Common myeloid progenitor, CD34-positive (primary cell): ENCODE measurements around the gene DBX1.
"Not testable (repeated sequence)": the region's sequence is repeated elsewhere in the genome, so short reads cannot be mapped to it uniquely, and the experiment has no call there.

Experiments used
- CTCF ChIA-PET: fragments of 350-600 bp; sonication (Branson Sonifier 250); formaldehyde crosslinking; loops from one replicate; lab custom pipeline; 2021; ENCODE audit warnings: antibody characterized with exemption; lab: Charles Lee
- POLR2A ChIA-PET: fragments of 350-600 bp; sonication (Branson Sonifier 250); formaldehyde crosslinking; loops from one replicate; lab custom pipeline; 2021; ENCODE audit warnings: antibody characterized with exemption; lab: Charles Lee
- DNase-seq, 3 donors: peaks; one replicate each; pipeline versions ENCODE4 v3.0.0 to v3.0.0-alpha.2; 2013
- H3K27ac ChIP-seq, 2 experiments: 1 replicate in 1 of 2; 2 replicates in 1 of 2; pipeline ENCODE4 v1.7.0; 2013; ENCODE audit warnings: inconsistent platforms in 2 of 2, low read length in 2 of 2, mild to moderate bottlenecking in 2 of 2, low read depth in 1 of 2, moderate library complexity in 1 of 2; ENCODE audit not compliant: severe bottlenecking in 2 of 2, insufficient read depth in 1 of 2, poor library complexity in 1 of 2
- H3K27me3 ChIP-seq, 5 experiments: replicated peaks in 2 of 5; 1 replicate in 3 of 5; 2 replicates in 2 of 5; pipeline versions ENCODE4 v1.6.1 to v1.7.0; 2013; ENCODE audit warnings: low read length in 4 of 5, mild to moderate bottlenecking in 2 of 5, moderate library complexity in 2 of 5, inconsistent platforms in 1 of 5; ENCODE audit not compliant: insufficient read depth in 5 of 5, control insufficient read depth in 4 of 5
- H3K36me3 ChIP-seq, 4 experiments: 1 replicate in 2 of 4; 2 replicates in 2 of 4; pipeline versions ENCODE4 v1.6.1 to v1.7.0; 2013; ENCODE audit warnings: low read length in 3 of 4, control low read depth in 1 of 4, mild to moderate bottlenecking in 1 of 4; ENCODE audit not compliant: control insufficient read depth in 4 of 4, insufficient read depth in 4 of 4
- H3K4me1 ChIP-seq, 4 experiments: 1 replicate in 3 of 4; 2 replicates in 1 of 4; pipeline versions ENCODE4 v1.6.1 to v1.7.1; 2013; ENCODE audit warnings: low read length in 3 of 4, mild to moderate bottlenecking in 3 of 4, control low read depth in 1 of 4, inconsistent platforms in 1 of 4, moderate library complexity in 1 of 4; ENCODE audit not compliant: control insufficient read depth in 4 of 4, insufficient read depth in 4 of 4; ENCODE audit errors: control extremely low read depth in 1 of 4
- H3K4me3 ChIP-seq, 7 experiments: 1 replicate in 4 of 7; 2 replicates in 3 of 7; pipeline versions ENCODE4 v1.5.1 to v1.7.0; 2013; ENCODE audit warnings: mild to moderate bottlenecking in 7 of 7, low read length in 6 of 7, moderate library complexity in 6 of 7, inconsistent platforms in 2 of 7, low read depth in 2 of 7, control low read depth in 1 of 7; ENCODE audit not compliant: insufficient read depth in 4 of 7, control insufficient read depth in 1 of 7; ENCODE audit errors: extremely low read depth in 1 of 7
- H3K9me3 ChIP-seq, 5 experiments: 1 replicate in 4 of 5; 2 replicates in 1 of 5; pipeline versions ENCODE4 v1.6.1 to v1.7.1; 2013; ENCODE audit warnings: low read length in 4 of 5, mild to moderate bottlenecking in 2 of 5, inconsistent platforms in 1 of 5, low read depth in 1 of 5, moderate library complexity in 1 of 5; ENCODE audit not compliant: control insufficient read depth in 4 of 5, insufficient read depth in 2 of 5; ENCODE audit errors: control extremely low read depth in 1 of 5
- WGBS: methylation state at CpG from one replicate; pipeline ENCODE4 v1.1.5; 2013; ENCODE audit not compliant: insufficient coverage; 5-methylcytosine and 5-hydroxymethylcytosine counted together

DBX1 gene

DNA sequence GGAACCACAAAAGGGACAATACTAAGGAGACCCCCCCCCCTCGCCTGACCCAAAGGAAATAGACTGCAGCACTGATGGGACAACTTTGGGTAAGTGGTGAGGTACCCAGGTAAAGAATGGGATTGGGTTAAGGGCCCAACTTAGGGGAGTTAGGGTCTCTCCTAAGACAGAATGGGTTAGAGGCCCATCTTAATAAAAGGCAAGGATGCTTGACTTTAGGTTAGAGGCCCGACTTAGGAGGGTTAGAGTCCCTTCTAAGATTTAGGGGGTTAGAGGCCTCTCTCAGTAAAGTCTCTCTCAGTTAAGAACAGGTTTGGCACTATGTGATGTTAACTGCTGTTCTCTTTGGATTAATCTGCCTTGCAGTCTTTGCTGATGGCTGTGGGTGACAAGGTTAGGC is 41.0 kb upstream of the DBX1 start:
- Histone ChIP-seq H3K27ac (no peak overlapping the region), H3K9me3 (no peaks in the 10 kb centered on the region), H3K4me3 (no peak overlapping the region), H3K27me3 (peaks cover 8 to 47% (median 14%) of the 10 kb centered on the region in 5 experiments), H3K36me3 (no peaks in the 10 kb centered on the region), H3K4me1 (no peaks in the 10 kb centered on the region)
- no peak for DNase-seq
- ChIA-PET POLR2A (no interaction called here), CTCF (no interaction called here)
- 72% methylated on average over 2 of the region's 2 CpGs for WGBS

DNA sequence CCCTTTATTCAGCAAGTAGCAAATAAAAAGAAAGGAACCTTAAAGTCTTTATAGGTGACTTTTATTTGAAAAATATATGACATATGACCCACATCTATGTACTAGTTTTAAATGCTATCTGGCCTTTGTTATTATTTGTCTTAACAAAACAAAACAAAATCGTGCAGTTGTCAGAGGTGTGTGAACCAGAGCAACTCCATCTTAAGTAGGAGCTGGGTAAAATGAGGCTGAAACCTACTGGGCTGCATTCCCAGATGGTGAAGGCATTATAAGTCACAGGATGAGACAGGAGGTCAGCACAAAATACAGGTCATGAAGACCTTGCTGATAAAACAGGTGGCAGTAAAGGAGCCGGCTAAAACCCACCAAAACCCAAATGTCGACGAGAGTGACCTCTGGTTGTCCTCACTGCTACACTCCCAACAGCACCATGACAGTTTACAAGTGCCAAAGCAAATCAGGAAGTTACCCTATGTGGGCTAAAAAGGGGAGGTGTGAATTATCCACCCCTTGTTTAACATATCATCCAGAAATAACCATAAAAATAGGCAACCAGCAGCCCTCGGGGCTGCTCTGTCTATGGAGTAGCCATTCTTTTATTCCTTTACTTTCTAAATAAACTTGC is 40.2 kb upstream of the DBX1 start:
- 35% methylated on average over 5 of the region's 5 CpGs for WGBS
- CTCF ChIA-PET, H3K36me3 ChIP-seq, H3K27ac ChIP-seq, H3K4me1 ChIP-seq, POLR2A ChIA-PET, H3K9me3 ChIP-seq, H3K4me3 ChIP-seq, DNase-seq: not testable (repeated sequence)
- peaks cover 8 to 40% (median 14%) of the 10 kb centered on the region in 5 experiments for H3K27me3 ChIP-seq

DNA sequence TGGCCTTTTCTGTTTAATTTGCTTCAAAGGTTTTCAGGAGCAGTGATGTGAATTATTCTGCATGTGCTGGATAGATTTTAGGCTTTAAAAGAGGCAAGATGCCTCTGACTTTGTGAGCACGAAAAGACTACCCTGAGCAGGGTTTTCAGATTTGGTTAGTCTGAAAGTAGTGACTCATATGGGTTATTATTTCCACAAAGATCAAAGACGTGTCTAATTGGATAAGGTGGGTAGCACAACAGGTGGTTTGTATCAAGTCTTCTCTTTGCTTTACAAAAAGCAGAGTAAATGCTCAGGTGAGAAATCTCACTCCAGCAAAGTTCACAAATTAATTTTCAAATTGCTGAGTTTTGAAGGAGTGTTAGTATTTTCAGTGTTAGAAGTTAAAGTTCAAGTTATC is 37.6 kb upstream of the DBX1 start:
- Histone ChIP-seq H3K27me3 (peaks cover 6 to 37% (median 15%) of the 10 kb centered on the region in 5 experiments), H3K4me3 (no peak overlapping the region), H3K9me3 (no peaks in the 10 kb centered on the region), H3K36me3 (no peaks in the 10 kb centered on the region), H3K4me1 (no peaks in the 10 kb centered on the region), H3K27ac (no peak overlapping the region)
- ChIA-PET POLR2A (no interaction called here), CTCF (no interaction called here)
- WGBS: 60% methylated on average over 1 of the region's 2 CpGs
- no peak for DNase-seq

DNA sequence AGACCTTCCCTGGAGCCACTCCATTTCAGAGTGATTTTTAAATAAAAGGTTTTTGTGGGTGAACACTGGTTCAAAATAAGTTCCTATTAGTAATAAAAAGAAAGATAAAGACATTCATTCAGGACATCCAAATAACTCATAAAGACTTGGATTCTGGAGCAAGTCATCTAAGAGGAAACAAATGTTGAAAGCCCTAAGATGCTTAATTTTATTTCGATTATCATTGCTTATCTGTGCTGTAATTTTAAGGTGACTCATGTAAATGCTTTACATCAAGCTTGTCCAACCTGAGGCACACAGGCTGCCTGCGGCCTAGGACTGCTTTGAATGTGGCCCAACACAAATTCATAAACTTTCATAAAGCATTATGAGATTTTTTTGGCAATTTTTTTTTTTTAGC is 34.2 kb upstream of the DBX1 start:
- POLR2A ChIA-PET: no interaction called here
- Histone ChIP-seq H3K27ac (no peak overlapping the region), H3K9me3 (no peaks in the 10 kb centered on the region), H3K27me3 (peaks cover 2 to 16% (median 10%) of the 10 kb centered on the region in 5 experiments), H3K36me3 (no peaks in the 10 kb centered on the region), H3K4me3 (no peak overlapping the region), H3K4me1 (no peaks in the 10 kb centered on the region)
- DNase-seq: no peak
- no CpG with 5 or more reads among the region's 2 CpGs for WGBS
- CTCF ChIA-PET: no interaction called here

DNA sequence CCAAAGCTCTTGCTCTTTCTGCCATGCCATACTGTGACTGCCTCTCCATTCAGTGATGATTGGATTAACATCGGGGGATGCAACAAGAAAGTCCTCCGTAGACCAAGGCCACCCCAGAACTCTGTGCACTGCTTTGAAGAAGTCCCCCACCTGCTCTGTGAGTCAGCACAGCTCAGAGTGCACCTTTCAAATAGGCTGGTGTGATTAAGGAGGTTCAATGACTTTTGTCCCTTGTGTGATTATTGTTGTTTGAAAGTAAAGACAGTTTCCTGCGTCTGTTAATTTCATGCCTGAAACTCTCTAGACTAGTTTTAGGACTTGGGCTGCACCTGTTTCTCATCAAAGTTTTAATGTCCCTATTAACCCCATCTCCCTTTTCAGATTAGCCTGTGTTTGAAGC is 33.0 kb upstream of the DBX1 start:
- WGBS: 81% methylated on average over 2 of the region's 3 CpGs
- ChIA-PET POLR2A (no interaction called here), CTCF (interaction anchor here (1.0 kb wide), 1 partner anchor 9 kb away, joined by 4 read pairs; no protein-coding TSS in a partner anchor)
- H3K4me3 ChIP-seq: no peak overlapping the region
- H3K4me1 ChIP-seq: no peaks in the 10 kb centered on the region
- no peak for DNase-seq
- no peak overlapping the region for H3K27ac ChIP-seq
- peaks cover 2 to 16% (median 10%) of the 10 kb centered on the region in 5 experiments for H3K27me3 ChIP-seq
- no peaks in the 10 kb centered on the region for H3K9me3 ChIP-seq
- no peaks in the 10 kb centered on the region for H3K36me3 ChIP-seq

DNA sequence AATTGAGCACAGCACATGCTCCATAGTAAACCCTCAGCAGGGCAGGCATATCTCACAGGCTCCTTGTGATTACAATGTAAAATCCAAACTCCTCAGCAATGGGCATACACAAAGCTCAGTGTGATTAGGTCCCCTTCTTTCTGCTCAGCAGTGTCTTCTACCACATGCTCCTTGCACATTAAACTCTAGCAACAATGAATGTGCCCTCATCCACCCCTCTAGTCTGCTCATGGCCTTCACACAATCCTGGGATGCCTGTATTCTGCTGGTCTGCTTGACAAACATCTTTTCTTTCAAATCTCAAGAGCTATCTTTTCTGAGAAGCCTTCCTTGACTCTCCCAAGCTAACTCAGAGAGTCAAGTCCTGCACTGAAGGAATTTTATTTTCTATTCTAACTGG is 32.4 kb upstream of the DBX1 start:
- H3K27me3 ChIP-seq: peaks cover 4 to 17% (median 10%) of the 10 kb centered on the region in 5 experiments
- DNase-seq: no peak
- no peaks in the 10 kb centered on the region for H3K4me1 ChIP-seq
- no peaks in the 10 kb centered on the region for H3K9me3 ChIP-seq
- ChIA-PET POLR2A (no interaction called here), CTCF (interaction anchor here (1.0 kb wide), 1 partner anchor 10 kb away, joined by 4 read pairs; no protein-coding TSS in a partner anchor)
- no peak overlapping the region for H3K4me3 ChIP-seq
- no peaks in the 10 kb centered on the region for H3K36me3 ChIP-seq
- H3K27ac ChIP-seq: no peak overlapping the region

DNA sequence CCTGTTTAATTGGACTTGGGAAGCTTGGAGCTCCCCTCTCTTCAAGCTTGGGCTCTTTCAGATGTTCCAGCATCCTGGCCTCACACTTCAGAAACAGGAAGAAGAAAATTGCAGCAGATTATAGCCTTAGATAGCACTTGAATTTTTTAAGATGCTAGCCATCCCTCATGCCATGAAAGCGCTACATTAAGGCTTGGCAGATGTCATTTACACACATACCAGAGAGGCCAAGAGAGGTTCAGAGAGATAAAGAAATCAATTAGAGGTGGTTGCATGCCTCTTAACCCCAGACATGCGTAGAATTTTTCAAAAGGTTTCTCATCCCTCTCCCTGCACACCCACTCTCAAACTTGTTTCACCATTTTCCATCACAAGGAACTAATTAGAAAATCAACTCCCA is 31.9 kb upstream of the DBX1 start:
- DNase-seq: no peak
- H3K36me3 ChIP-seq: no peaks in the 10 kb centered on the region
- peaks cover 4 to 16% (median 10%) of the 10 kb centered on the region in 5 experiments for H3K27me3 ChIP-seq
- no peaks in the 10 kb centered on the region for H3K4me1 ChIP-seq
- 96% methylated on average over 2 of the region's 2 CpGs for WGBS
- no peaks in the 10 kb centered on the region for H3K9me3 ChIP-seq
- H3K27ac ChIP-seq: no peak overlapping the region
- ChIA-PET POLR2A (no interaction called here), CTCF (no interaction called here)
- H3K4me3 ChIP-seq: no peak overlapping the region
